SH-SY5Y (cell line): ENCODE measurements around the gene SIGLEC9.

Experiments
- GATA2 ChIP-seq: IDR thresholded peaks from 2 replicates; pipeline ENCODE4 v1.6.1; 2011; ENCODE audit warnings: mild to moderate bottlenecking, low read depth, low read length
- GATA3 ChIP-seq: IDR thresholded peaks from 2 replicates; pipeline ENCODE4 v1.6.1; 2011; ENCODE audit warnings: low read depth, mild to moderate bottlenecking, low read length, moderate library complexity

SIGLEC9 gene

DNA sequence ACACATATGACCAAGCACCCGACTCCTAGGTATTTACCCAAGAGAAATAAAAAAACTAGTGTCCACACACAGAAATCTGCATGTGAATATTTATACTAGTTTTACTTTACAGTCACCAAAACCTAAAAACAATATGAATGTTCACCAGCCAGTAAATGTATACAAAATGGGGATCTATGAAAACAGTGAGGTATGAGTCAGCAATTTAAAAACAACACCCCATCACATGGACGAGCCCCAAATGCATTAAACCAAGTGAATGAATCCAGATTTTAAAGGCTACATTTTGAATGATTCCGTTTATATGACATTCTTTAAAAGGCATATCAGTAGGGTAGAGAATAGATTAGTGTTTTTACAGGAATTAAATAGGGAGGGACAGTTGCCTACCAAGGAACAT lies 39.5 kb downstream of the SIGLEC9 start:
- TF ChIP-seq GATA2 (no peak), GATA3 (no peak)

DNA sequence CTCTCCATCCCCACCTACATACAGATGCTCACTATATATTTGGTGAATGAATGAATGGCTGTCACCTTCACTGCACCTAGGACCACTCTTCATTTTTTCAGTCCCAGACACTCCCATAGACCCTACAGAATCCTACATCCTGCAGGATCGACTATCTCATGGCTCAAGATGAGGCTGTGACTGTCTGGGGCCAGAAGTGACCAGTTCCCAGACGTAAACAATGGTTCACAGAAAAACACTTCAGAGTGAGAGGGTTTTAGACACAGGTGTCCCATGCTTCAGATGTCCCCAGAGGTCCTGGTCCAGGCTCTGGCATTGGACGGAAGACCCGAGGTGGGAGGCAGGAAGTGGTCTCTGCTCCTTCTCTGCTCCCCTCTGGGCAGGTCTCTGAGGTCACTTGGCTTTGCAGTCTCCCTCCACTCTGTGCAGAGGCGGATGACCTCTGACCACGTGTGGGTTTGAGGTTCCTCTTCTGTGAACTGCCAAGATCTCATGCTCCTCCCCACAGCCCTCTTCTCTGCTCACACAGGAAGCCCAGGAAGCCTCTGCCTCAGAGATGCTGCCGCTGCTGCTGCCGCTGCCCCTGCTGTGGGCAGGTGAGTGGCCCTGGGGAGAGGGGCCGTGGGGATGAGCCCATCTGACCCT lies 42.3 kb downstream of the SIGLEC9 start:
- TF ChIP-seq GATA3 (no peak), GATA2 (no peak)

DNA sequence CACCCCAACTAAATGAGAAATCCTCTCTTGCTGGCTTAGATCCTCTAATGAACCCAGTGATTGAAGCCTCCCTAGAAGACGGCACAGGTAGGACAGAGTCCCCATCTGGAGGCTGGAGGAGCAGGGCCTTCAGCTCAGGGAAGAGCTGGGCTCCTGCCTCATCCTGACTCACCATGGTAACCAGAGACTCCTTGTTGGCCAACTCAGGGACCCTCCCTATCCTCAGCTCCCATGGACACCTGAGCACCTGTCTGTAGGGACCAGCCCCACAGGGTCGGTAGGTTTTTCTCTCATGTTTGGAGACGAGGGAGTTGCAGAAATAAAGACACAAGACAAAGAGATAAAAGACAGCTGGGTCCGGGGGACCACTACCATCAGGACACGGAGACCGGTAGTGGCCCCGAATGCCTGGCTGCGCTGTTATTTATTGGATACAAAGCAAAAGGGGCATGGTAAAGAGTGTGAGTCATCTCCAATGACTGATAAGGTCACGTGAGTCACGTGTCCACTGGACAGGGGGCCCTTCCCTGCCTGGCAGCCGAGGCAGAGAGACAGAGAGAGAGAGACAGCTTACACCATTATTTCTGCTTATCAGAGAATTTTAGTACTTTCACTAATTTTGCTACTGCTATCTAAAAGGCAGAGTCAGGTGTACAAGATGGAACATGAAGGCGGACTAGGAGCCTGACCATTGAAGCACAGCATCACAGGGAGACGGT lies 44.0 kb downstream of the SIGLEC9 start:
- TF ChIP-seq GATA3 (no peak), GATA2 (no peak)

DNA sequence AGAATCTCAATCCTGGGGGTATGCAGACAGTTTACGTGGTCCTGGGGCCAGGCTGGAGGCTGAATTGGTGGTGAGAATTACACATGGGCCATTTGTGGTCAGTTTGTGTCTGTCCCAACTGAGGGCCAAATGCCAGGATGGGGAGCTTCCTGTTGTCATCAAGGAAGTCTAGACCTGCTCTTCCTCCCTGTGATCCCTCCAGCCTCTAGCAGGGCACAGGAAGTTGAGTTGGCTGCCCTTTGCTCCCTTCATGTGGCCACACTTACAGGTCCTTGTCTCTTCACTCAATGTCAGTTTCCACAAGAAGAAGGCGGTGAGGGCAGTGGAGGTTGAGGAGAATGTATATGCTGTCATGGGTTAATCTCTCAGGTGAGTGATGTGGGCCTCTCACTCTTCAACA lies 47.5 kb downstream of the SIGLEC9 start:
- no peak for TF ChIP-seq GATA2
- TF ChIP-seq GATA3, result no peak

DNA sequence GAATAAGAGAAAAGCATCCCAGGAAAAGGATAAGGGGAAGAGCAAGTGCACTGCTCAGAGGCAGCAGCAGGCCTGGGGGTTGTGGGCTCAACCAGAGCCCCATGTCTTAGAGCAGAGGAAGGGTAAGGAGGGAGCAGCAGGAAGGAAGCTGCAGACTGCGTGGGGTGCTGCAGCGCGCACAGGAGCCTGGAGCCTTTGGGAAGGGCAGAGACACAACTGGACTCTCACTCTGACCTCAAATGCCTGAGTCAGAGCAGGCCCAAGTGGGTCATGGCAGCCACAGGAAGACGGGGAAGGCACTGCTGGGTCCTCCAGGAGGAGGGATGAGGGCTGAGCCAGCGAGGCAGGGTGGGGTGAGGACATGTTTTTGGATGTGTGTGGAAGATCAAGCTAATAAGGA lies 49.0 kb downstream of the SIGLEC9 start:
- TF ChIP-seq GATA3 (no peak), GATA2 (no peak)

DNA sequence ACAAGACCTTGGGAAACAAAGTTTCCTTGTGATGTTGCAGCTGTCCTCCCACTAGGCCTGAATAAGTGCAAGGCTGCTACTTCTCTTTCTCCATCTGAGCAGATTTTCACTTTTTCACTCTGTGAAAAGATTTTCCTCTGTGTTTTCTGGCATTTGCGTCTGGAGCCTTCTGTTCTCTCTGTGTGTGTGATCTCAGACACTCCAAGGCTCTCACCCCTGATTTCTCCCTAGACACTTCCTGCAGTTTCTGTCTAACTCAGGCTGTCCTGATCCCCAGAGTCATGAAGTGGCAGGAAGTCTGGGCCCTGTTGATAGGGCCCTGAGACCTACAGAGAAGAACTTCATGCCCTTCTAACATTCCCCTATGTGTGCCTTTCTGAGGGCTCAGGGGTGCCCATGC lies 54.5 kb downstream of the SIGLEC9 start:
- no peak for TF ChIP-seq GATA3
- TF ChIP-seq GATA2, result no peak
